Inflammatory macrophage (primary cell): ENCODE data around the gene PKLR.
A peak's percentile ranks its signal among the peaks of the same experiment; 100 is the strongest.
"Not testable (repeated sequence)": the region's sequence is repeated elsewhere in the genome, so short reads cannot be mapped to it uniquely, and the experiment has no call there.

Experiments
- DNase-seq, 2 donors: peaks; one replicate each; pipeline ENCODE4 v3.0.0-alpha.2; 2020 to 2022

Gene PKLR

GRCh38 chr1:155254714-155255242 is 46.5 kb downstream of the PKLR start:
- DNase-seq: no peak

GRCh38 chr1:155254228-155254713 is 47.0 kb downstream of the PKLR start:
- no peak for DNase-seq

GRCh38 chr1:155253797-155254196 is 47.4 kb downstream of the PKLR start:
- no peak for DNase-seq

- no peak for DNase-seq
Observed at GRCh38 chr1:155253208-155253607, 48.0 kb downstream of the PKLR start.

- no peak for DNase-seq
Observed at GRCh38 chr1:155251566-155251965, 49.7 kb downstream of the PKLR start.

GRCh38 chr1:155250633-155251449 is 50.4 kb downstream of the PKLR start:
- DNase-seq: peak; percentile 94 to 95

- no peak for DNase-seq
Observed at GRCh38 chr1:155250246-155250632, 51.0 kb downstream of the PKLR start.

GRCh38 chr1:155247667-155248553 is 53.3 kb downstream of the PKLR start:
- DNase-seq: no peak

- DNase-seq: not testable (repeated sequence)
Observed at GRCh38 chr1:155246796-155247195, 54.4 kb downstream of the PKLR start.

- DNase-seq: no peak
Observed at GRCh38 chr1:155245163-155245524, 56.1 kb downstream of the PKLR start.

GRCh38 chr1:155244368-155245162 is 56.7 kb downstream of the PKLR start:
- DNase-seq: peak; percentile 97 to 99

GRCh38 chr1:155242805-155243358 is 58.4 kb downstream of the PKLR start:
- DNase-seq: no peak

GRCh38 chr1:155241841-155242264 is 59.4 kb downstream of the PKLR start:
- DNase-seq: peak; percentile 91 to 97

GRCh38 chr1:155241069-155241679 is 60.1 kb downstream of the PKLR start:
- DNase-seq: peak; percentile 92
